ENCODE measurements around the gene CDH18.

The CDH18 gene

GRCh38 chr5:19978476-19978875 lies 9.5 kb downstream of the CDH18 start:
- Histone ChIP-seq H3K27ac (no peak overlapping the region), H3K4me3 (no peak overlapping the region)
- no peak for DNase-seq (ENCODE audit: low spot score)
- TF ChIP-seq, protein P1, sequence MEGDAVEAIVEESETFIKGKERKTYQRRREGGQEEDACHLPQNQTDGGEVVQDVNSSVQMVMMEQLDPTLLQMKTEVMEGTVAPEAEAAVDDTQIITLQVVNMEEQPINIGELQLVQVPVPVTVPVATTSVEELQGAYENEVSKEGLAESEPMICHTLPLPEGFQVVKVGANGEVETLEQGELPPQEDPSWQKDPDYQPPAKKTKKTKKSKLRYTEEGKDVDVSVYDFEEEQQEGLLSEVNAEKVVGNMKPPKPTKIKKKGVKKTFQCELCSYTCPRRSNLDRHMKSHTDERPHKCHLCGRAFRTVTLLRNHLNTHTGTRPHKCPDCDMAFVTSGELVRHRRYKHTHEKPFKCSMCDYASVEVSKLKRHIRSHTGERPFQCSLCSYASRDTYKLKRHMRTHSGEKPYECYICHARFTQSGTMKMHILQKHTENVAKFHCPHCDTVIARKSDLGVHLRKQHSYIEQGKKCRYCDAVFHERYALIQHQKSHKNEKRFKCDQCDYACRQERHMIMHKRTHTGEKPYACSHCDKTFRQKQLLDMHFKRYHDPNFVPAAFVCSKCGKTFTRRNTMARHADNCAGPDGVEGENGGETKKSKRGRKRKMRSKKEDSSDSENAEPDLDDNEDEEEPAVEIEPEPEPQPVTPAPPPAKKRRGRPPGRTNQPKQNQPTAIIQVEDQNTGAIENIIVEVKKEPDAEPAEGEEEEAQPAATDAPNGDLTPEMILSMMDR (IDR thresholded peaks at IDR 0.05), result no peak

GRCh38 chr5:19977099-19977498 lies 10.9 kb downstream of the CDH18 start:
- H3K4me3 ChIP-seq, result no peak overlapping the region
- no peak for DNase-seq (ENCODE audit: low spot score)
- TF ChIP-seq, protein P1 (IDR thresholded peaks at IDR 0.05), result no peak
- H3K27ac ChIP-seq, result no peak overlapping the region

DNA sequence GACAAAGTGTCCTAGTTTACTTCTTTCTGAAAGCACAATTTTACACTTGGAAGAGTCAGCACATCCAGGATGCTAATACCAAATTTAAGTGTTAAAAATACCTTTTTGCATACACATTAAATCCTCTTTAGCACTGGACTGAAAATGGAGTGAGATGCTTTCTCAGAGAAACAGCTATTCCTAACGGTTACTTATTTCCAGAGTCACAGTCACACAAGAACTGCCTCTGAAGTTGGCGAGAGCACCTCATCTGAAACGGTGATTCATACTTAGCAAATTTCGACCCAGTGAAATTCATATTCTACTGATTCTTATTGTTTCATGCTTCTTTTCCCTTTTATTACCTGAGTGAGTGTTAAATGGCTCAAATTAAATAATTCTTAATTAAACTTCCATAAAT lies 12.2 kb downstream of the CDH18 start:
- no peak for DNase-seq (ENCODE audit: low spot score)
- no peak overlapping the region for H3K4me3 ChIP-seq
- TF ChIP-seq, protein P1 (IDR thresholded peaks at IDR 0.05), result no peak
- H3K27ac ChIP-seq, result no peak overlapping the region

DNA sequence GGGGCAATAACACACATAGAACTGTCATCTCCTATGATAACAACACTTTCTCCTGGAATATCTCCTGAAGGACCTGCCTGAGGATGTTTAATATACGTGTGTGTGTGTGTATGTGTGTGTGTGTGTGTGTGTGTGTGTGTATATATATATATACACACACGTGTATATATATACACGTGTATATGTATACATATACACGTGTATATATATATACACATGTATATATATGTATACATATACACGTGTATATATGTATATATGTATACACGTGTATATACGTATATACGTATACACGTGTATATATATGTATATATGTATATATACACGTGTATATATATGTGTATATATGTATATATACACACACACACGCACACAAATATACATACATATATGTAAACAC lies 27.5 kb downstream of the CDH18 start:
- Histone ChIP-seq H3K27ac (no peak overlapping the region), H3K4me3 (no peak overlapping the region)
- TF ChIP-seq, protein P1 (IDR thresholded peaks at IDR 0.05), result no peak
- no peak for DNase-seq (ENCODE audit: low spot score)

DNA sequence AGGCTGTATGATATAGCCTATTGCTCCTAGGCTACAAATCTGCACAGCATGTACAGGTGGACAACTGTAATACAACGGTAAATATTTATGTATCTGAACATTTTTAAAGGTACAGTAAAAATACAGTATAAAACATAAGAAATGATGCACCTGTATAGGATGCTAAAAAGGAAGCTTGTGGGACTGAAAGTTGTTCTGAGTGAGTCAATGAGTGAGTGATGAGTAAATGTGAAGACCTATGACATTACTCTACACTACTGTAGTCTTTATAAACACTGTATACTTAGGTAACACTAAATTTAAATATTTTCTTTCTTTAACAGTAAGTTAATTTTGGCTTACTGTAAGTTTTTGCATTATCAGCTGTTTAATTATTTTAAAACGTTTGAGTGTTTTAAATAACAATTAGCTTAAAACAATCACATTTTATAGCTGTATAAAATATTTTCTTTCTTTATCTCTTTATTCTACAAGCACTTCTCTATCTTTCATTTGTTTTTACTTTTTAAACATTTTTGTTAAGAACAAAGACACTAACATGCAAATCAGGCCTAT lies 28.1 kb downstream of the CDH18 start:
- TF ChIP-seq, protein P1 (IDR thresholded peaks at IDR 0.05), result no peak
- Histone ChIP-seq H3K27ac (no peak overlapping the region), H3K4me3 (no peak overlapping the region)
- no peak for DNase-seq (ENCODE audit: low spot score)

- Histone ChIP-seq H3K4me3 (no peak overlapping the region), H3K27ac (no peak overlapping the region)
- no peak for DNase-seq (ENCODE audit: low spot score)
- TF ChIP-seq, protein P1 (IDR thresholded peaks at IDR 0.05), result no peak
Measured at GRCh38 chr5:19950897-19951296, 37.1 kb downstream of the CDH18 start.

DNA sequence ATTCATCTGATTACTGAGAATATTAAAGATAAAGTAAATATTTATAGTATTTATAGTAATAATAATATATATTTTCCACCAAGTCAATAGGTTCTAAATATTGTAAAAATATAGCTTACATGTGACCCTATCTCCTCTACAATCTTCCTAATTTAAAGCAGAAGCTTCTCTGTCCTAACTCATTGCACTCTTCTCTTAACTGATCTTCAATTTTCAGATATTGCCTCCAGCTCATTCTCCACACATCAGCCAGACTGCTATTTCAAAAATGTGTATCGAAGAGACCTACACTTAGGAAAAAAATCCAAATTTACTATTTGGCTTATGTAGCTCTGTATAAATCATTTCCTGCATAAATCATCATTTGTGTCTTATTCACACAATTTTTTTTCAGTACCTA lies 47.8 kb downstream of the CDH18 start:
- TF ChIP-seq, protein P1 (IDR thresholded peaks at IDR 0.05), result no peak
- H3K27ac ChIP-seq, result no peak overlapping the region
- DNase-seq (ENCODE audit: low spot score), result no peak
- H3K4me3 ChIP-seq, result no peak overlapping the region

Data from coronary artery (tissue), 2 donors.